HG03064 (cell line): ENCODE data around the gene PCGF5.
A peak's percentile ranks its signal among the peaks of the same experiment; 100 is the strongest.
"Not testable (repeated sequence)": the region's sequence is repeated elsewhere in the genome, so short reads cannot be mapped to it uniquely, and the experiment has no call there.

ENCODE experiments used
- ATAC-seq: cut with Tn5 transposase; IDR thresholded peaks from one replicate; pipeline ENCODE4 v1.9.1; 2021; ENCODE audit warnings: low read depth; ENCODE audit not compliant: unreplicated experiment

Gene PCGF5

DNA sequence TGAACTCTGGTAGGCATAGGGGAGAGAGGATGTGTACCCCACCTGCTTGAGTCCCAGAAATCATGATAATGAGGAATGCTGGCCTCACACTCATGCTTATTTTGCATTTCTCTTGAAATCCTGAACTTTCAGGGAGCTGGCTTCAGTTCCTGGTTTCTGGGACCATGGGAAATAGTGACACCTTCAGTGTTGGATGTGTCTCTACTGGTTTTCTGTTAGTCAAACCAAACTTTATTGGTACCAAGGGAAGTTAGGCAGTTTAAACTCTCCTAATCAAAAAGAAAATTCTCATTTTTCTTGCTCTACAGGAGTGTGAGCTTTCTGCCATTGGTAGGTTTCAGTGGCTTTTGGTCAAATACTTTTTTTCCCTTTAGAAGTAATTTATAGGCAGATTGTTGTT, 11.8 kb upstream of the PCGF5 start:
- no peak for ATAC-seq

DNA sequence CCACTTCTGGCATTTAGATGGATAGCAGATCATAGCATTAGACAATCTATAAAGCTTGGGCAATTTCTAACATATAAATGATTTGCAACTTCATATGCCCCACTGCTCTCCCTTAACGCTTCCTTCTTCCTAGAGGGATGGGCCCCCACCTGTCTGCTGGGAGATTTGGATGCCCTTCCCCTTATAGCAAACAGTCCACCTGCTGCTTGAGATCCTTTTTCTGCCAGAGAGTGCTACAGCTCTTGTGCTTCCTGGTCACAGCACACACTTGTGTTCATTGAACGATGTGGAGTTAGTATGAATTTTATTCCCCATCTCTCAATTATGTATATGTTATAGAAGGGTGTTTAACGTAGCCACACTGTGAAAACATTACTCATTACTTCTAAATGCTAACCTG, 10.4 kb upstream of the PCGF5 start:
- ATAC-seq, result no peak

DNA sequence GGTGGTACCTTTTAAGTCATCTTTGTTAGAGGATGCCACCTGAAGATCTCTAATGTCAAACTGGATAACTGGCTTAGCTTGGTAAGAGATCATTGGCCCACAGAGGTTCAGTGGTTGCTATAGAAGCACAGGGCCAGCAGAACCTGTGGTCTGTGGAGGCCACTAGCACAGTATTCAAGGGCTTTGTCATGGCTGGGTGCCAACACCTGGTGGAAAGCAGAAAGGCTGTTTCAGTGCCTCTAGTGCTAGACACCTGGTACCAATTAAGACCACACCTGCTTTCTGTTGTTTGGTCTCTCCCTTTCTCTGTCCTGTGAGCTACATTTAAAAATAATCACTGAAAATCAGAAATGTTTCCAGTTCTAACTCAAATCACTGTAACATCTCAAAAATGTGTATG, 10.0 kb upstream of the PCGF5 start:
- ATAC-seq, result peak; percentile 88

DNA sequence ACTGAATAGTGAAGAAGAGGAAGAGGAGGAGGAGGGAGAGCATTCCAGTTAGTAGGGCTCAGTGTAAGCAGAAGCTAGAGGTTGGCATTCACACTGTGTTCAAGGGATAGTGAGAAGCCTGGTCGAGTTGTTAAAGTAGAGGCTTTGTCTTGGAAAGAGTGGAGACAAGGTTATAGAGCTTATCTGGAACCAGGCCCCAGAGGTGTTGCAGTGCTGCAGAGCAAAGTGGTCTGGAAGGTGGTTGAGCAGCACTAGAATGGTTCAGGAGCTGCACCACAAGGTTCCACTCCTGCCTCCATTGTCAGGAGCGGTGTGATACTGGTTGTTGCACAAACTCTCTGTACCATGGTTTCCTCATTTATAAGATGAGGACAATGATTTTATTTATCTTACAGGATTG, 8.8 kb upstream of the PCGF5 start:
- no peak for ATAC-seq

DNA sequence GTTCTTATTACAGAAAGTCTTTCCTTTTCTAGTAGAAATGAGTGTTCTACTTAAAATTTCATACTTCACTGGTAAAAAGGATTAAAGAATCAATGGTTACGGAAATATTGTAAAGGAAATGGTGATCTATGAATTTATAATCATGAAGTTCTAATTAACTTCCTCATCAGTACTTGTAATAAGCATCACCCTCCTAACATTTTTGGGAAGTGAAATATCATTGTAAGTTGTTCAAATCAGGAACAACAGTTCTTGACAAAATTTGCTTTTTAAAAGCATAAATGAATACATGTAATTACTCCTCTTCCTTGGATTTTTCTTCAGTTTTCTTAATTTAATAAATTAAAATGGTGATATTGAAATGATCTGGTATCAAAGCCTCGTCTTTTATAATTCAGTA, 5.6 kb upstream of the PCGF5 start:
- no peak for ATAC-seq

DNA sequence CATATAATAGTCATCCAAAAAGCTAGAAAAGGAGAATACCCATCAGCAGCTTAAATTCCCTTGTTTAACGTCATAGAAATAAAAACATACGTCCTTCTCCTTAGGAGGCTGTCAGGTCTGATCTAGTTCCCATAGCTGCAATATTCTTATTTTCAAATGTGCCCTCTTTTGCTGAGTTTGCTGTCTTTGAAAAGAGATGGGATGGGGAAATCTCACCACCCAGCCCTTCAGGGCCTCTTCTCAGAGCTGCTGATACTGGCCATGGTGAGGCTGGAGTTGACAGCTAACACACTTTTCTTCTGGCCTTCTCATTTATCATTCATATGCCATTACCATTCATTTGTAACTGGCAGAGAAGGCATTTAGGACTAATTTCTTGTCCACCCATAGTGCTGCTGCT, 5.1 kb upstream of the PCGF5 start:
- no peak for ATAC-seq

DNA sequence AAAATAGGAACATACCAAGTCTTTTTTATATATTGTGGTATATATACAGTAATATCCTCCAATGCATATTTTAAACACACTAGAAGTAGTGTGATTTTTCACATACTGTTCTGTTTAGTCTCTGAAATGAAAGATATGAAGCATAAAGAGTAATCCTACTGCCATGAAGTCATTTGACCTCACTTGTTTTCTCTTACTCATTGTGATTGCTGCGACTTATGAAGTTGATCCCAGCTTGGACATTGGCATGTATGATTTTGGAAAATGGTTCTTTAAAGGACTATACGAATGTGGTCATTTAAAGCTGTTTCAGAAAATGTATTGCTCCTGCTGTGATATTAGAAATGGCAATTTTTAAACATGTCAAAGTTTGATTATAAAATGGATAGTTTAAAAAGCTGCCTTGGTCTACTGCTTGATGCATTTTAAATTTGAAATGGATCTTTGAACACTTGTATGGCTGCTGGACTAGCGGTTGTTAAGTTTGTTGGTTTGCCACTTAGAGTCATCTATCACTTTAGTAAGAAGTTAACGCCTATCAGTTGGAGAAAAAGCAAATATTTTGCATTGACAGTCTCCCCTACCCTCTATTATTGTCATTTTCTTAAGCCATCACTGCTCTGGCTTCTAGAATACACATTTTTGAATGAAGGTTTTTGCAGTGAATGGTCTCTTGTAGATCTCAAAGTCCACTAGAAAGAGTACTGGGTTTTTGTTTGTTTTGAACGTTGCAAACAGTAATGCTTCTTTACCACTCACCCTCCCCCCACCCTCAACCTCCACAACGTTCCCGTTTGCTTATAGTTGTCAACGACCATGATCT, 881 bp upstream of the PCGF5 start:
- no peak for ATAC-seq

DNA sequence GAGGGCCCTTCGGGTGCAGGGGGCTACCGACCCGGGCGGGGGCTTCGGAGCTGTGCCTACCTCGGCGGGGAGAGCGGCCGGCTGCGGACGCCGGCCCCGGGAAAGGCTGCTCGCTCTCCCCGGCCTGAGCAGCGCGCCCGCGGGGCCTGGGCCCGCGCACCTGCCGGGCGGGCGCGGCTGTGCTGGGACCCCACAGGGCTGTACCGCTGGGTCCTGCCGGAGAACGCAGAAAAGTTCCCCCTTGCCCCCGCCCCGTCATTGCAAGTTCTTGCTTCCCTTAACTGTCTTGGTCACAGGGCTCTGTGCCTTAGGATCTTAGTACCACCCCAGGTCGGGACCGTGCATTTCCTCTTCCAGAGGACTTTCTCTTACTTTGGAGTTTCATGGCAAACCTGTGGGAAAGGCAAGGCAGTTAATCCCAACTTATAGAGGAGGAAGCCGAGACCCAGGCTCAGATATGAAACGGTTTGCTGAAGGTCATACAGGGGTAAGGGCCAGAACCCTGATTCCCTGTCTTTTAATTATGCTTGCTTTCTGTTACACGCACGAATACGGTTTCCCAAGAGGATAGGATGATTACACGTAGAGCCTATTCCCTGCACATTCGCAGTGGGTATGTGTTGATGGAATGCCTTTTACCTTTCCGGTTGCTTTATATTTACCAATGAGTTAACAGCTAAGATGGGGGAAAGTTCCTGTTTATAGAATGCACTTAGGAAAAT, 652 bp downstream of the PCGF5 start:
- peak; percentile 23 for ATAC-seq

DNA sequence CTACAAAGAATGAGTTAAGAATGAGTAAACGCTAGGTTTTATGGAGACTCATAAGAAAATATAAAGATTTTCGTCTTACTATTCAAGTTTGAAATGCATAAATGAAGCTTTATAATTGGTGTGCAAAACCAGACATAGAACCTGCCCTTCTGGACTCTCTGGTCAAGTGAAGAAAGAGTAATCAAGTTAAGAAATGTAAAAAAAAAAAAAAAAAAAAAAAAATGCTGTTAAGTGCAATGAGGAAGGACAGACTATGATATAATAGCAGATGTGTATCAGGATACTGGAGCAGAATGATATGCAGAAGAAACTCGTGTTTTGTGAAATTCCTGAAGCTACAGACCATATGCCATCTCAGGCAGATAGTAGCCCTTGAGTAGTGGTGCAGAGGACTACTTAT, 5.6 kb downstream of the PCGF5 start:
- ATAC-seq, result no peak

DNA sequence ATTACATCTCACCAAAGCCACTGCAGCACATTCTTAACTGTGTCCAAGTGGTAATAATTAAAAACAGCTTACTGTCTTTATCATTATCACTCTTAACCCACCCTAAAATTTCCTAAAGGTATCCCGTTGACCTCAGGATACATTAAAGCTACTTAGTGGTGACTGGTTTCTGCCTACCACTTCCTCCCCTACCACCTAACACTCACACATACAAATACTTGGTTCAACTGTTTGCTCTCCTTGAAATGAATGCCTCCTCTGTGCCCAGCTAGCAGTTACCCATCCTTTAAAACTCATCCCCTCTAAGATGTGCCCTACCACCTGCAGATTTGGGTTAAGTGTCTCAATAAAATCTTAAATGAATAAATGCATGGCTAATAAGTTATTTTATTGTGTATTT, 7.1 kb downstream of the PCGF5 start:
- no peak for ATAC-seq

DNA sequence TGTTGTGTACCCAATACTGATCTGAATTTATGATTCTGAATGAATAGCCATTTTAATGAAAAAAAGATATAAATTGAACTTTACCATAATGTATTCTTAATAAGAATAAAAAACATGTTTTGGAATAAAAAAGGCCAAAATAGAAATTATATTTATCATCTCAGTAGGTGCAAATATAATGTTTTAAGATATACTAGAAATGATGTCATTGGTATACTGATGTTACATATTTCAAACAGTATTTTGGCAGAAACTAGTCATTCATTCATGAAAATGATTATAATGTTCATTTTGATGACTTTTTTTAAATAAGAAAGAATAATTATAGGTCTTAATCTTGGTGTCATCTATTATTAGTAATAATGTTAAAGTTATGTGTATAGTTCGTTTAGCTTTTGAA, 9.2 kb downstream of the PCGF5 start:
- ATAC-seq, result no peak

DNA sequence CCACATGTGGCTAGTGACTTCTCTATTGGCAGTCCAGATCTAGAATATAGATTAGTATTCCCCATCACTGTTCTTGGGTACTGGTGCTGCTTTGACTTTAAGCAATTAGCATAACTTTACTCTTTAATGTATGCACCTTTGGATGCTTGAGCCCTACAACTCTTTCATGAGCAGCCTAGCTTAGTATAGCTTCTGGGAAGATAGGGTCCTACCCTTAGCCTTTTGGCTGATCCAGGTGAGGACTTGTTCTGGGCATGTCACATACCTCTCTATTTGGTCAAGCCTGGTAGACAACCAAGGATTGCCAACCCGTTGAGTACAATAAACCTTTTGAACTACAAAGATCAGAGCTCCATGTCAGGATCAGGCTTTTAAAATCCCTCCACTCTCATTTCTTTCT, 17.7 kb downstream of the PCGF5 start:
- no peak for ATAC-seq

DNA sequence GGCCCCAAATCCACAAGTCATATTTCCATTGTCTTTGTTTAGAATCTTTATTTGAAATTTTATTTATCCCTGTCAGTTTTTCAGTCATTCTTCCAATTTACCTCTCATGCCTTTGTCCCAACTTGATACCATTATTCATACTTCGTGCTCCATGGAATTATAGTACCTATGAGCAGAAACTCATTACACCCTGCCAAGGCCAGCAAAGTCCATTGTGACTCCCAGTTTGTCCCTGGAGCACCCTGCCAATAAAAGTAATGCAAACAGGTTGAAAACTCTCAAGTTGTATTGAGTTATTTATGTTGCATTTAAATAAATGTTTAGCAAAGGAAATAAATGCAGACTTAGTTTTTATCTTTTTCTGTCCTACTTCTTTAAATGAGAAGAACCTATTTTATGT, 19.3 kb downstream of the PCGF5 start:
- ATAC-seq, result no peak

DNA sequence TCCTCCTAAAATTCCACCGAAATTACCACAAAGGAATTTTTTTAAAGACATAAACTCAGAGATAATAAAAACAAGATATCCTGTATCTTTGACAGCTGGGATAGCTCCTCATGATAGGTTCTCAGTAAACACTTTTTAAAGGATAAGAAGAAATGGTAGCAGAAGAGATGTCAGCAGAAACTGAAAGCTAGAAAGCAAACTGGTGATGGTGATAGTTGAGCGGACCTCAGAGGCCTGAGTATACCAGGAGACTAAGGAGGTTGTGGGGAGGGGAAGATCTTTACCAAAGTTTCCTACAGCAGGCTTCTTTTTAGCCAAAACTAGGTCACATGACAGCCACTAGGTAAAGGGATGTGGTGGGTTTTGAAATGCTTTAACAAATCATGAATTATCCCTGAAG, 22.5 kb downstream of the PCGF5 start:
- ATAC-seq, result peak; percentile 56

DNA sequence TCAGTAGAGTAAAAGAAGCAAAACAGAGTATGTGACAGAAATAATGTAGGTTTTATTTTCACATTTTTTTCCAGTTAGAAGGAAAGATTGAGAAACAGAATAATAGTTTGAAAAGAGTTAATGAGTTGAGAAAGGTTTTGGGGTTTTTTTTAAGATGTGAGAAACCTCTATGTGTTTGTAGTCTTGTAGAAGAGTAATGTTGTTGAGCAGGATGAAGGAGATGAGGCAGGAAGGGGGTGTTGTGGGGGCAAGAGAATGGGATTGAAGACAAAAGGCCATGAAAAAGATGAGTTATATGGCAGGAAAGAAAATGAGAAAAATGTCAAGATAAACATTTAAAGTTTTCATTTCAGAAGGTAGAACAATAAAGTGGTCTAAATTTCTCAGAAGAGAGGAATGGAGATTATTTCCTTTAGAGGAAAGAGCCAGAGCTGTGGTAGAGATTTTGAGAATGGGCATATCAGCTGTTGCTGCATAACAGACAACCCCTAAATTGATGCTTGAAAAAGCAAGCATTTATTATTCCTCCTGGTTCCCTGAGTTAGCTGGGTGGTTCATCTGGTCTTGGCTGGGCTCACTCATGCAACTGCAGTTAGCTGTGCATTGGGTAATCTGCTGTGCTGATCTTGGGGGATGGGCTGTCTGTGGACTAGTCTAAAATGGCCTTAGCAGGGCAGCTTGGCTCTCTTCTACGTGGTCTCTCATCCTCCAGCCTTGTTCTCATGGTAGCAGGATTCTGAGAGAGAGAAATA, 27.1 kb downstream of the PCGF5 start:
- ATAC-seq, result no peak

DNA sequence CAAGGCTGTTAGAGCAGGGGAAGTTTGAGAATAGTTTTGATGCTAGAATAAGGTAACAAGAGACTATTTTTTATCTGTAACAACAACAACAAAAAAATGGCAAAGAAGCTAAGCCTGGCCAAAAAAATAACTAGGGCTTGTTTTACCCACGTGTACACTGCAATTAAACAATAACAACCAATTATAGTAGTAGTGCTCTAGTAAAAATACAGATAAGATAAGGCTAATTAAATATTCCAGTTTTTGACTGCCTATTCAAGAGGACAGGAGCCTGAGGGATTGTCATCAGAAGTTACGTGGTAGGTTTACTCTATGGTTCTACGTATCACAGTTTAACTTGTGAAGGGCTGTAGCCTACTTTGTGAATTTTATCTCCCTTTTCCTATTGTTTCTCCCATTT, 29.2 kb downstream of the PCGF5 start:
- ATAC-seq, result no peak

DNA sequence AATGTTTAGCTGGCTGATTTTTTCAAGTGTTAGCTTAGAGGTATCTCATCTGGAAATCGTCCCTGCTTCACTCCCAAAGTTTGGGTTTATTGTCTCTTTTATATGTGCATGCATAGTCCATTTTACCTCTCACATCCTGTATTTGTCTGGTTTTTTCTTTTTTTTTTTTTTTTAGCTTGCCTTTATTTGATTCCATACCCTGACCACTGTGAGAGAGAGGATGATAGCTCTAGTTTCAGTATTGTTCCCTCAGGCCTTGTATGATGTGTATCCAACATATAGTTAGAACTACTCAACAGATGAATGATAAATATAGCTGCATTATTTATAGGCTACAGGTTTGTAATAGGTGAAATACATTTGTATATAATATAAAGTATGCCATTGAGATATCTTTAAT, 29.9 kb downstream of the PCGF5 start:
- ATAC-seq, result no peak

DNA sequence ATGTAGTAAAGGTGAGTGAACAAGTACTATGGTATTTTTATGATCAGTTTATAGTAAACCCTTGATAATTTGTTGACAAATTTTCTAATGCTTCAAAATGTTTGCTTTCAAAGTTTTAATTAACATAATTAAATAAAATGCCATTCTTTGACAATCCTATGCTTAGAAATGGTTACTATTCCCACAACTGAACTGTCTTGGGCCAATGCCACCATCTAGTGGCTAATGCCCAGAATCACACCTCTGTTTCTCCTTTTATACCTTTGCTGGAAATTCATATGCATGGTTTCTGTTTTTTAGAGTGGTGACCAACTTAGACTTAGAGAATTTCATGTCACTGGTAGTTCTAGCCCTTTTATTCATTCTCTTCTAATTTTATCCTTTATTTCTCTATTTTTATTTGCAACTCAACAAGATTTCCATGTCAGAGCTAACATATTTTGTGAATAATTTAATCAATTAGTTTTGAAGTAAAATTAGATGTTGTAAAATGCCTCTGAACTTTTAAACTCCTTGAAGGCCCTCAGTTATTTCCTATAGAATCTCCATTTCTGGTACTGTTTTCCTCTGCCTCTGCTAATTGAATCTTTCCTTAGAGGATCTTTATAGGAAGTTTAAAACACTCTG, 31.1 kb downstream of the PCGF5 start:
- ATAC-seq, result no peak

DNA sequence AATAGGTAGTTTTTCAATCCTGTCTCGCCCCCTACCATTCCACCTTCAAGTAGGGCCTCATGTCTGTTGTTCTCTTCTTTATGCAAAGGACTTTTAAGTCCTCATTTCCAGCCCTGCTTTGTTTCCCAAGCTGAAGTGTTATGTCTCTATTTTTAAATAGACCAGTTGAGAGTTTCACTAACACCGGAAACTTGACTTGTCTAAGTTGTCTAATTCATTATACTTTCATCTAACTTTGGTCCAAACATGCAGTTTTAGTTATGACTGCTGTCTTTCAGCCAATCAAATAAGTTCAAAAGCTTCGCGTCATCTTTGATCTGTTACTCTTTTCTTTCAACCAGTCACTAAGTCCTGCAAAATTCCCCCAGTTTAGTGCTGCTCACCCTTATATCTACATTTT, 32.8 kb downstream of the PCGF5 start:
- ATAC-seq, result no peak

DNA sequence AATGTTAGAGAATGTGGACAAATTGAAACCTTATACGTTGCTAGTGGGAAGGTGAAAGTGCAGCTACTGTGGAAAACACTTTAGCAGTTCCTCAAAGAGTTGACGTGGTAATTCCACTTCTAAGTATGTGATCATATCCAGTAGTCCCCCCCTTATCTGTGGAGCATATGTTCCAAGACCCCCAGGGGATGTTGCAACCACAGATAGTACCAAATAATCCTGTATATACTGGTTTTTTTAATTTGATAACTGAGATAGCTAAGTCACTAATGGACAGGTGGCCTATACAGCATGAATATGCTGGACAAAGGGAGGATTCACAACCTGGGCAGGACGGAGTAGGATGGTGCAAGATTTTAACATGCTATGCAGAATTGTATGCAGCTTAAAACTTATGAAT, 36.8 kb downstream of the PCGF5 start:
- ATAC-seq, result no peak

DNA sequence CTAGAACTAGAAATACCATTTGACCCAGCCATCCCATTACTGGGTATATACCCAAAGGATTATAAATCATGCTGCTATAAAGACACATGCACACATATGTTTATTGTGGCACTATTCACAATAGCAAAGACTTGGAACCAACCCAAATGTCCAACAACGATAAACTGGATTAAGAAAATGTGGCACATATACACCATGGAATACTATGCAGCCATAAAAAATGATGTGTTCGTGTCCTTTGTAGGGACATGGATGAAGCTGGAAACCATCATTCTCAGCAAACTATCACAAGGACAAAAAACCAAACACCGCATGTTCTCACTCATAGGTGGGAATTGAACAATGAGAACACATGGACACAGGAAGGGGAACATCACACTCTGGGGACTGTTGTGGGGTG, 40.0 kb downstream of the PCGF5 start:
- not testable (repeated sequence) for ATAC-seq
